Peyer's patch (tissue), 4 donors: Measurements from ENCODE around the gene TAF5L.

Source experiments
- POLR2A ChIP-seq, 2 donors: fragments of 450-650 bp; IDR thresholded peaks; one replicate each; pipeline ENCODE4 v1.5.1; 2017; ENCODE audit warnings: antibody characterized with exemption in 2 of 2, mild to moderate bottlenecking in 2 of 2, moderate library complexity in 2 of 2
- TF ChIP-seq, protein P1 (sequence below), 6 experiments: fragments of 450-650 bp in 4 of 6; fragments of 200-600 bp in 2 of 6; sonication (generic) in 1 of 6; IDR thresholded peaks; one replicate each; pipeline ENCODE4 v1.5.1; 2017 to 2019; ENCODE audit warnings: antibody characterized with exemption in 6 of 6, mild to moderate bottlenecking in 3 of 6, moderate library complexity in 1 of 6

DNA sequence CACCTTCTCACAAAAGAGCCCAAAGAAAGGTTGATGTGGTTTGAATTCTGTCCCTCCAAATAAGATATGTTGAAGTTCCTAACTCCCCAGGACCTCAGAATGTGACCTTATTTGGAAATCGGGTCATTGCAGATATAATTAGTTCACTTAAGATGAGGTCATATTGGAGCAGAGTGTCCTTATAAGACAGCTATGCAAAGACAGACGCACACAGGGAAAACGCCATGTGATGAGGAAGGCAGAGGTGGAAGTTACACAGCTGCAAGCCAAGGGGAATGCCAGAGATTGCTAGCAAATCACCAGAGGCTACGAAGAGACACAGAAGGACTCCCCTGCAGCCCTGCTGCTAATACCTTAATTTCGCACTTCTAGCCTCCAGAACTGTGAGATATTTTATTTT lies 62.2 kb downstream of the TAF5L start:
- TF ChIP-seq POLR2A (IDR thresholded peaks at IDR 0.05) = no peak
- TF ChIP-seq, protein P1, sequence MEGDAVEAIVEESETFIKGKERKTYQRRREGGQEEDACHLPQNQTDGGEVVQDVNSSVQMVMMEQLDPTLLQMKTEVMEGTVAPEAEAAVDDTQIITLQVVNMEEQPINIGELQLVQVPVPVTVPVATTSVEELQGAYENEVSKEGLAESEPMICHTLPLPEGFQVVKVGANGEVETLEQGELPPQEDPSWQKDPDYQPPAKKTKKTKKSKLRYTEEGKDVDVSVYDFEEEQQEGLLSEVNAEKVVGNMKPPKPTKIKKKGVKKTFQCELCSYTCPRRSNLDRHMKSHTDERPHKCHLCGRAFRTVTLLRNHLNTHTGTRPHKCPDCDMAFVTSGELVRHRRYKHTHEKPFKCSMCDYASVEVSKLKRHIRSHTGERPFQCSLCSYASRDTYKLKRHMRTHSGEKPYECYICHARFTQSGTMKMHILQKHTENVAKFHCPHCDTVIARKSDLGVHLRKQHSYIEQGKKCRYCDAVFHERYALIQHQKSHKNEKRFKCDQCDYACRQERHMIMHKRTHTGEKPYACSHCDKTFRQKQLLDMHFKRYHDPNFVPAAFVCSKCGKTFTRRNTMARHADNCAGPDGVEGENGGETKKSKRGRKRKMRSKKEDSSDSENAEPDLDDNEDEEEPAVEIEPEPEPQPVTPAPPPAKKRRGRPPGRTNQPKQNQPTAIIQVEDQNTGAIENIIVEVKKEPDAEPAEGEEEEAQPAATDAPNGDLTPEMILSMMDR (IDR thresholded peaks at IDR 0.05) = no peak
